ENCODE measurements around the gene ADORA2B. TPM values are rescaled to one million over a fixed set of nuclear protein-coding genes. Genes with fewer than 3 reads are reported as not detected.

The ADORA2B gene
- total and polyA plus RNA-seq, 2 experiments from 2014 or later, result 11.4 to 11.7 TPM

GRCh38 chr17:15945527-15946191 lies 729 bp downstream of the ADORA2B start:
- H3K79me2 ChIP-seq, result peaks cover 24% of the 10 kb centered on the region
- no peaks in the 10 kb centered on the region for H4K20me1 ChIP-seq (ENCODE audit: insufficient read depth, poor library complexity, severe bottlenecking)
- peak overlapping the region; percentile 73 for H2AFZ ChIP-seq
- H3K4me2 ChIP-seq, result peak overlapping the region; percentile 100
- no peaks in the 10 kb centered on the region for H3K9me3 ChIP-seq (ENCODE audit: low read depth)
- H3K4me3 ChIP-seq, result peak overlapping the region; percentile 83
- H3K27ac ChIP-seq, result peak overlapping the region; percentile 4
- WGBS (ENCODE audit: low lambda C conversion rate, missing lambda C conversion rate), result 6% methylated on average over 48 of the region's 64 CpGs
- DNase-seq (ENCODE audit: low spot score), result no peak
- H3K9me2 ChIP-seq (replicated peaks; ENCODE audit: insufficient read depth), result no peaks in the 10 kb centered on the region
- H3K27me3 ChIP-seq, result peaks cover 14% of the 10 kb centered on the region
- H3K36me3 ChIP-seq (replicated peaks; ENCODE audit: insufficient read depth, low read depth), result no peaks in the 10 kb centered on the region
- H3K4me1 ChIP-seq (ENCODE audit: insufficient read depth), result peaks cover 20% of the 10 kb centered on the region
- TF ChIP-seq EZH2 (IDR thresholded peaks at IDR 0.05; ENCODE audit: borderline replicate concordance) (no peak), EZH2phosphoT487 (IDR thresholded peaks at IDR 0.05; ENCODE audit: low read depth, severe bottlenecking, unreplicated experiment) (no peak), CTCF (IDR thresholded peaks at IDR 0.05; ENCODE audit: poor library complexity) (no peak)

- H3K79me2 ChIP-seq, result peaks cover 24% of the 10 kb centered on the region
- H3K9me3 ChIP-seq (ENCODE audit: low read depth), result no peaks in the 10 kb centered on the region
- no peaks in the 10 kb centered on the region for H3K36me3 ChIP-seq (replicated peaks; ENCODE audit: insufficient read depth, low read depth)
- H3K4me2 ChIP-seq, result peak overlapping the region; percentile 100
- H3K27ac ChIP-seq, result no peak overlapping the region
- 66% methylated on average over 8 of the region's 9 CpGs for WGBS (ENCODE audit: low lambda C conversion rate, missing lambda C conversion rate)
- no peaks in the 10 kb centered on the region for H3K9me2 ChIP-seq (replicated peaks; ENCODE audit: insufficient read depth)
- DNase-seq (ENCODE audit: low spot score), result no peak
- TF ChIP-seq CTCF (IDR thresholded peaks at IDR 0.05; ENCODE audit: poor library complexity), result no peak
- no peak for TF ChIP-seq EZH2 (IDR thresholded peaks at IDR 0.05; ENCODE audit: borderline replicate concordance)
- TF ChIP-seq EZH2phosphoT487 (IDR thresholded peaks at IDR 0.05; ENCODE audit: low read depth, severe bottlenecking, unreplicated experiment), result no peak
- H2AFZ ChIP-seq, result no peak overlapping the region
- H3K27me3 ChIP-seq, result peaks cover 14% of the 10 kb centered on the region
- peaks cover 20% of the 10 kb centered on the region for H3K4me1 ChIP-seq (ENCODE audit: insufficient read depth)
- no peaks in the 10 kb centered on the region for H4K20me1 ChIP-seq (ENCODE audit: insufficient read depth, poor library complexity, severe bottlenecking)
- no peak overlapping the region for H3K4me3 ChIP-seq
Measured at GRCh38 chr17:15946611-15947120, 1.7 kb downstream of the ADORA2B start.

GRCh38 chr17:15947271-15947670 lies 2.3 kb downstream of the ADORA2B start:
- H3K9me2 ChIP-seq (replicated peaks; ENCODE audit: insufficient read depth), result no peaks in the 10 kb centered on the region
- H3K36me3 ChIP-seq (replicated peaks; ENCODE audit: insufficient read depth, low read depth), result no peaks in the 10 kb centered on the region
- H3K27ac ChIP-seq, result no peak overlapping the region
- no peaks in the 10 kb centered on the region for H3K9me3 ChIP-seq (ENCODE audit: low read depth)
- peak overlapping the region; percentile 100 for H3K4me2 ChIP-seq
- H4K20me1 ChIP-seq (ENCODE audit: insufficient read depth, poor library complexity, severe bottlenecking), result no peaks in the 10 kb centered on the region
- peaks cover 24% of the 10 kb centered on the region for H3K79me2 ChIP-seq
- no peak for DNase-seq (ENCODE audit: low spot score)
- peaks cover 14% of the 10 kb centered on the region for H3K27me3 ChIP-seq
- H2AFZ ChIP-seq, result no peak overlapping the region
- 97% methylated on average over 3 of the region's 3 CpGs for WGBS (ENCODE audit: low lambda C conversion rate, missing lambda C conversion rate)
- no peak for TF ChIP-seq EZH2phosphoT487 (IDR thresholded peaks at IDR 0.05; ENCODE audit: low read depth, severe bottlenecking, unreplicated experiment)
- TF ChIP-seq CTCF (IDR thresholded peaks at IDR 0.05; ENCODE audit: poor library complexity), result no peak
- TF ChIP-seq EZH2 (IDR thresholded peaks at IDR 0.05; ENCODE audit: borderline replicate concordance), result no peak
- peaks cover 20% of the 10 kb centered on the region for H3K4me1 ChIP-seq (ENCODE audit: insufficient read depth)
- no peak overlapping the region for H3K4me3 ChIP-seq

Data from hepatocyte (in vitro differentiated cells).